HG03060 (cell line): ENCODE measurements around the gene AP3S1.
"Not testable (repeated sequence)": the region's sequence is repeated elsewhere in the genome, so short reads cannot be mapped to it uniquely, and the experiment has no call there.

Experiments used
- ATAC-seq: cut with Tn5 transposase; IDR thresholded peaks from one replicate; pipeline ENCODE4 v1.9.1; 2021; ENCODE audit warnings: low read depth, moderate number of reproducible peaks; ENCODE audit not compliant: unreplicated experiment

AP3S1 gene

DNA sequence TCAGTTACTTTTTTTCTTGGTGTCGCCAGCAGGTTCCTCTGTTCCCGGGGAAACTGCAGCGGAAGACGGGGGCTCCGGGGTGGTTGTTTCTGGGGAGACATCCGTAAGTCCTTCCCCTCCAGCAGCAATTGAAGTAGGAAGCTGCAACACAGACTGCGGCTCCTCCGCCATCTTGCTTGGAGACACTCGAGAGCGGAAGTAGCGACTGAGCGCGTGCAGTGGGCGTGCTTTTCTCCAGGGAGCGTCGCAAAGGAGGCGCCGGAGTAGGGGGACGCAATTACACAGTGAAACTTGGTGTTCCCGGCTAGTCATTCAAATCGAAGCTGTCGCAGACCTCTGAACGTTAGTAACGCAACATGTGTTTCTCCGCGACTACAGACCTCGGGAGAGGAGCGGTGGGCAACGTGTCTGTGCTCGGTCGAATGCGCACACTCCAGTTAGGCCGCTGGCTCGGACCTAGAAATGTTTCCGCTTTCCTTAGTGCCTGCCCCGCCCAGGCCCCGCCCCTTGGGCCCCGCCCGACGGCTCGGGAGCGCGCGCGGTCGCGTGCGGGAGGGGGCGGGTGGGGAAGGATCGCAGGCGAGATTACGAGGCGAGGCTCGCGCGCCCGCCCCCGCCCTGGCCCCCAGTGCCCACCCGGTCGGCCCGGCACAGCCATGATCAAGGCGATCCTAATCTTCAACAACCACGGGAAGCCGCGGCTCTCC lies at the start of gene AP3S1, which contains the start of gene ATG12:
Gene AP3S1, plus strand, starts transcription at position 554 of the 707 bp plus-strand sequence. Its CDS starts 103 bp downstream, at position 657.
Gene ATG12, minus strand, starts transcription at position 184 of the 707 bp plus-strand sequence. Its CDS starts 13 bp downstream, at position 171.
- ATAC-seq: peak; percentile 64

DNA sequence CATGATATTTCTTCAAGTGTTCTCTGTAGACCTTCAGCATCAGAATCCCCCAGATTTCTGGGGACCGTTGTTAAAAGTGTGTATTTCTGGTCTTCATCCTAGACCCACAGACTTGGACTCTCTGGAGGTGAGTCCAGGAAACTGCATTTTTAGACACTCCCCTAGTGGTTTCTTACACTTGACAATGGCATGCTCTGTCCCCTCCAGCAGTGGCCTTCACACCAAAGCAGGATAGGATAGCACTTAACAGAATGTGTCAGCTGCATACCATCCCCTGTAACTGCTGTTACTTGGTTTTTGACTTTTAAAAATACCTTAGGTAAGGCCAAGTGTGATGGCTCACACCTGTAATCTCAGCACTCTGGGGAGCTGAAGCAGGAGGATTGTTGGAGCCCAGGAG lies 46.0 kb upstream of the AP3S1 start:
- ATAC-seq: no peak

DNA sequence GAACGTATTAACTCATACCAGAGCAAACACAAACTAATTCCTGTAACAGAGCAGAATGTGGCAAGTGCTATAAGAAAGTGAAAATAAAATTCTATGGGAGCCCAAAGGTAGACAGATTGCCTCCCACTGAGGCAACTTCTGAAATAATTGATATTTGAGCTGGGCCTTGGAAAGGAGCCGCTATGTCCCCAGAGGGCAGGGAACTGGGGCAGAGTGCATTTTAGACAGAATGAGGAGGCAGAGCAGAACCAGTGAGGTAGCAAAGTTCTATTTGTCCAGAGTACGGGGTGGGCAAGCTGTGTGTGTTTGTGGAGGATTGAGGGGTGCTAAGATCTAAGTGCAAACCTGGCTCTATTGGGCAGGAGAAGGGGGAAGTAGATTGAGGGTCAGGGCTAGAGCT lies 45.1 kb upstream of the AP3S1 start:
- no peak for ATAC-seq

DNA sequence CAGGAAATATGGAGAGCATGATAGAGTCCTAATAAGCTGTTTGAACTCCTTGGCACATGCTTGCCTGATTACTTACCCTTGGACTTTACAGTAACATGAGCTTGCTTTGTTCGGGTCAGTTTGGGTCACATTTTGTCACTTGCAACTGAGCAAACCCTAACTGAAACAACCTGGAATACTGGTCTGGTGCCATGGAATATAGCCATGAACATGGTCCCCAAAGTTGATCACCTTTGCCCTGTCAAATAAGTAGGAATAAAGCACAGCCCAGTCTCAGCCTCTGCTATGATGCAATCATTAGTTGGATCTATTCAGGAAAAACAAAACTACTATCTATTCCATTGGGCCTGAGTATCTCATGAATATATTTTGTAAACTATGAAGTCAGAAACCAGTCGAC lies 43.5 kb upstream of the AP3S1 start:
- ATAC-seq: no peak

DNA sequence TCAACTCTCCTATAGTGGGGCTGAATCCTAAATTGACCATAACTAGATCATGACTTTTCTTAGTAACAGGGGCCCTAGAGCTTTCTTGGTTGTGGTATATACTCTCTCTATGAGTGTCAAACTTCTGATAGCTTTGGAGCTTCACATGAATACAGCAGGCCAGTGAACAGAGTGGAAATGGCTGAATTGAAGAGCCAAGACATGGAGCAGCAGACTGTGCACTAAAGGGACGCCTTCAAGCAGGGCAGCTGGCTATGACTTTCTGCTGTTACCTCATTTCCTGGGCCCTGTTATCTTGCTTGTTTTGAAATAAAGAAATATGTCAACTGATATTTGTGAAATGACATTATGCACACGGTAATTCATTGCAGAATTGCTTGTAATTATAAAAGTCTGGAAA lies 41.6 kb upstream of the AP3S1 start:
- no peak for ATAC-seq

DNA sequence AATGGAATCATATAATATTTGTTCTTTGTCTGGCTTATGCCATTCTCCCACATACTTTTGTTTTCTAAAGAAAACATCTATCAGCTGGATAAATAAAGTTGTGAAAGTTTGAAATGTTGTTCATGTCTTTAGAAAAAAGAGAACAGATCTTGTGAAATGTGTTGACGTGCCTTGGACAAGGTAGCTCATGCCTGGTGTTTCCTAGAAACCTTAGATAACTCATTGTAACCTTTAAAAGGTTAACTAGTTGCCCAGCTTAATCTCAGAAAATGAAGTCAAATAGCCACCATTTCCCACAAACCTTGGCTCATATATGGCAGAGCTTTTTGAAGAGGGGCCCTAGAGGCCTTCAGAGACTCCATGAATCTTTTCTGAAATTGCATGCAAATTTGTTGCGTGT lies 40.6 kb upstream of the AP3S1 start:
- ATAC-seq: no peak

DNA sequence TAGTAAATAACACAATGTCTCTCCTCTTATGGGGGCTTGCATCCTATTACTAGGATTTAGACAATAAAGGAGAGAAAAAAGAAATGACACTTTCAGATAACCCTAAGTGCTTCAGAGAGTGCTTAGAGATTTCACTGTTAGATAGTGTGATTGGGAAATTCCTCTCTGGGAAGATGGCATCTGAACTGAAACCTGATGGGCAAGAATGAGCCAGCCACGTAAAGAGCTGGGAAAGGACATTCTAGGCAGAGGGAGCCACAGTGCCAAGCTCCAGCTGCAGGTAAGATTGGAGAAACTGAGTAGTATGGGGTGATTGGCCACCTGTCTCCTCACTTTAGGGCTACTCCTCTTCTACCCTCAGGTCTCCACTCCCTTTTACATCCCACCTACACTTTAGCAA lies 39.8 kb upstream of the AP3S1 start:
- no peak for ATAC-seq

DNA sequence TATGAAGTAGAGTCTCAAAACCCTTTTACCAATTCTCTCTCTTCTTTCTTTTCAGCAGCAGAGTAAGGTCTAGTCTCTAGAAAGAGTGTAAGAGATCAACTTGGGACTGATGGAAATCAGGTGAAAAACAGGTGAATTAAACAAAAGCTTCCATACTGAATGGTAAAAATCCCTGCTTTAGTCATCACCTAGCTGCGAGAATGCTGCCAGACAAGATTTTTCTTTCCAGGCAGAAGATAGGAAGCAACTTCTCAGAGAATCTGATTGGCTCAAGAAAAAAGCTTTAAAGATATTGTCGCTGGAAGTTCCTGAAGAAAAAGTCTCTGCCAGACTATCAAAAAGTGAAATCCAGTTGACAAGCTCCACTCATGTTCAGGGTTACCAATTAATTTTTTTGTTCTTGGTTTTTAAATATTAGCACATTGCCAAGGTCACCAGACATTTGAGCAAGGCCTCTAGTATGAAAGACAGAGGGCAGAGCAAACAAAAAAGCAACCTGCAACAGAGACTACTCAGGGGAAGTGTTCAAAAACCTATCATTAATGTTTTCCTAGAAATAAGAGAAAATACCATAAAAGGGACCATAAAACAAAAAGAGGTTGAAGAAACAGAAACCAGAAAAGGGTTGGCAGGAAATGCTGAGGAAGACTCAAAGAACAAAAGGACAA lies 34.6 kb upstream of the AP3S1 start:
- ATAC-seq: no peak

DNA sequence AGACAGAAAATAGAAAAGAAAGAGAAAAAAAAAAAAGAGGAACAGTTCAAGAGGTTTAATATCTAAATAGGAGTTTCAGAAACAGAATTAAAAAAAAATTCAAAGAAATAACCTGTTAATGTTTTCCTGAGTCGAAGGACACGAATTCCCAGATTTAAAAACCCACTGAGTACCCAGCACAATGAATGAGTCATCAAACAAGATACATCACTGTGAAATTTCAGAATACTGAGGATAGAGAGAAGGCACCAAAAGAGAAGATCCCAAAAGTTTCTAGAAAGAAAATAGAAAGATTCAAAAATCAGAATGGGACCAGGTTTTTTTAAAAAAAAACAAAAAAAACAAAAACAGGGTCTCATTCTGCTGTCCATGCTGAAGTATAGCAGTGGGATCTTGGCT lies 34.1 kb upstream of the AP3S1 start:
- no peak for ATAC-seq

DNA sequence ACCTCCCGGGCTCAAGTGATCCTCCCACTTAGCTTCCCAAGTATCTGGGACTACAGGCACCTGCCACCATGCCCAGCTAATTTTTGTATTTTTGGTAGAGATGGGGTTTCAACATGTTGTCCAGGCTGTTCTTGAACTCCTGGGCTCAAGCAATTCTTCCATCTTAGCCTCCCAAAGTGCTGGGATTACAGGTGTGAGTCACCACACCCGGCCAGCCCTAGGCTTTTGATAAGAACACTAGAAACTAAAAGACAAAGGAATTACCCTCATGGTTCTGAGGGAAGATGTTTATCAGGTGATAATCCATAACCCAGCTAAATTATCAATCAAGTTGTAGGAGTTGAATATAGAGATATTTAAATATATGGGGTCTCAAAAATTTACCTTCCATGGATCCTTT lies 33.7 kb upstream of the AP3S1 start:
- ATAC-seq: not testable (repeated sequence)

DNA sequence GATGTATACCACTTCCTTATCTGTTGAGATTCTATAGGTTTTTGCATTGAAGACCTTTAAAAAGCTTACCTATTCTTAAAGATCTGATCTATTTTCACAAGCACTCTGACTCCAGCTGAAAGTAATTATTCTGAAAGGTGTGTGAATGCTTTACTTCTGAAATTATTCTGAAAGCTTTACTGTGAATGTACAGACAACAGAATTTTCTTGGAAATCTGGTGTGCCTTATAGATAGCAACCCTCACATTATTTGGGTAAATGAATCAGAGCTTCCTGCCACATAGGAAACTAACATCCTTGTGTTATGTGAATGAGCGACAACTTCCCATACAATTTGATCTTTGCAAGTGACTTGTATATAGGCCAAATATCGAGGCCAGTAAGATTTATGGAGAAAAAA lies 31.8 kb upstream of the AP3S1 start:
- no peak for ATAC-seq

DNA sequence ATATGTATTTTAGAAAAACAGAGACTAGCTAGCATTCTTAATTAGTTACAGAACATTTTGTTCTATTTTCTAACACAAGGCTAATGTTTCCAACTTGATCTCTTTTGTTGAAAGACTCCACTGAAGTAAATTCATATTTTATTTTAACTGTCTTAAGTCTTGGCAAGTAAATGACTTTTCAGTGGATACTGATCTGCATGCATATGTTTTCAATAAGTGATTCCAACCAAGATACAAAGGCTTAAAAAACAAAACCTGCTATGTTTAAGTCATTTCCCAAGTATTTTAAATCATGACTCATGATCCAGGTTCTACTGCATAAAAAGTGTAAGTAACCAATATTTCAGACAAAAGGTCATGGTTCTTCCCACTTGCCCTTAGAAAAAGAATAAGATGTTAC lies 31.0 kb upstream of the AP3S1 start:
- ATAC-seq: no peak

DNA sequence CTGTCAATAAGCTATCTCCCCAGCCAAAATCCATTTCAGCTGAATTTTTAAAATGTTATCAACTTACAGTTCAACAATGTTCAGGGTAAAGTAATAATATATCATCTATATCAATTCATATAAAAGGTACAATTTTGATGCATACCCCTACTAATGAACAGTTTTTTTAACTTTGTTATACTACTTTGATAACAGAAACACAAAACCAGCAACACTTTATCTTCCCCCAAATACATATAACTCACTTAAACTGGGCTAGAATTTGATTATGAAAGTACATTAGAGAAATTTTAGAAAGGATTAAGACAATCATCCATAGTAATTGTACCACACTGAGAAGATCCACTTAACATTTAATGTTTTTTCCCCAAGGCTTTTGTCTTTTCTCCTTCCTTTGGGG lies 30.3 kb upstream of the AP3S1 start:
- ATAC-seq: no peak

DNA sequence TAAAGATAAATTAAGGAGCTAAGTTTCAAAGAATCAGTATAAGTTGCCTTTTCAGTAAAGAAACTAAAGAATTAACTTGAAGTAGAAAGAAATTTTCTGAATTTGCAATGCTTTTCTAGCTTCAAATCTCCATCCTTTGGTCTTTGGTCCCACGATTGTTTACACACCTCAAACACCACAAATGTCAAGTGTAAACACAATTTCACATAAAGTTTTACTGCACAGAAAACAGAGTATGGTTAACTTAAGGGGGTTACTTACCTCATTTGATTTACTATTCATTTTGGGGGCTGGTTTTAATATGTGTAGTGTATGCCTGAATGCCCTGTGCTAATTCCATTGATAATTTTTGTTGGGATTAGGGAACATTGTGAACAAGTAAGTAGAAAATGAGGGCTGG lies 29.4 kb upstream of the AP3S1 start:
- no peak for ATAC-seq

DNA sequence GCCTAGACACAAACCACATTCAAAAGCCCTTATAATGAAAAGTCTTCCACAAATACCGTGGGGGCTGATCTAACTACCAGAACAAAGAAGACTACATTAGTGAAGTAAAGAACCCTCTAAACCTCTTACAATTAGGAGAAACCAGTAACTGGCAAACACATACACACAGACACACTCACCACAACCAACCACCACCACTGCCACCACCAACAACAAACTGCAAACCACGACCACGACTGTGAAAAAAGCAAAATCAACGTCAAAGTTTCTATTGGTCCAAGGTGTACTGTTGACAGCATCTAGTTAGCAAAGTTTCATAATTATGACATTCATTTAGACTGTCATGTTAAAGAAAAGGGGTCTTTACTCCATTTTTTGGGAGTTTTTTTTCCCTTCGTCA lies 28.0 kb upstream of the AP3S1 start:
- ATAC-seq: no peak

DNA sequence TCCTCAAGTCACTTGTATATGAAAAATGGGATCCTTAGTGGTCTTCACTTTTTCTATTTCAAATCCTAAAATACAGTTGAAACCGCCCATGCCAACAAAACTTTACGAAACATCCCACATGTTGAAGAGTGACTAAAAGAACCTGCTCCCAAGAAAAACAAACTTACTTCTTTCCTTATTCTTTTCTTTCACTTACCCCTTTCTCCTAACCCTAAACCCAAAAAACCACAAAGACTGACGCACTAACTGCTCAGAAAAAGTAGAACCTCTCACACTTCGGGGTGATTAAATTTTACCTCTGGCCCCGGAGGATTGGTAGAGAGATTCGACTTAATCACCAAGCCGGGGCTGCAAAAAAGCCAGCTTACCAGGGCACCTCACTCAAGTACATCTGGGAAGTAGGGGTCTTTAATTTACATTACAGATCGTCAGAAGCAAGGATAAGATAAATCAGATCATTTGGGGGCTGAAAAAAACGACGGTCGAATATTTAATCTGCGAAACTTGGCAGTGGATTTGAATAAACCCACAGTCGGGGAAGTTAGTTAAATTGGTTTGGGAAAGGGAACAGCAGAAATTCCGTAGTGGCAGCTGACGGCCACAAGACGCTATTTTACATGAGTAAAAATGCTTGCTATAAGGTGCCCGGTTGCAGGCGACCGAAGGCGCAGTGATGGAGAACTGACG lies 26.6 kb upstream of the AP3S1 start:
- no peak for ATAC-seq

DNA sequence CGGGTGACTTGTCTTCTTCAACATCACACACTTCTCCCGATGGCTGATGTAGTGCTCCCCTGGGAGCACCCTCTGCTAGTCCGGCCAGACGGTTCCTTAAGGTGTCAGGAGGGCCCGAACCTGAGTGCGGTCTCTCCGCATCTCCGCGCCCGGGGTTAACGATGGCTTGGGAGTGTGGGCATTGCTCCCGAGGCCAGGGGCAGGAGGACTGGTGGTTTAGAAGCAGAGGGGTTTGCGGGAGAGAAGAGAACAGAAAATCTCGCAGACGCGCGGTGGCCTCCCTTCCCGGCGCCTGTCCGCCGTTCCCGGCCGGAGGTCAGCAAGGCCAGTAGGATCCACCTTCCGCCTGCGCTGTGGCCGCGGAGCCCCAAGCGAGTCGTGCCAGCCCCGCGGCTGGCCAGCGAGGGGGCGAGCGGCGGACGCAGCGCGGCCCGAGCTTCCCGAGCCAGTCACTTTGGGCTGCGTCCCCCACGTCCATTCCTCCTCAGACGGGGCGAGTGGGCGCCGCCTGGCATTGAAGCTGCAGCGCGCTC lies 26.0 kb upstream of the AP3S1 start:
- ATAC-seq: no peak

DNA sequence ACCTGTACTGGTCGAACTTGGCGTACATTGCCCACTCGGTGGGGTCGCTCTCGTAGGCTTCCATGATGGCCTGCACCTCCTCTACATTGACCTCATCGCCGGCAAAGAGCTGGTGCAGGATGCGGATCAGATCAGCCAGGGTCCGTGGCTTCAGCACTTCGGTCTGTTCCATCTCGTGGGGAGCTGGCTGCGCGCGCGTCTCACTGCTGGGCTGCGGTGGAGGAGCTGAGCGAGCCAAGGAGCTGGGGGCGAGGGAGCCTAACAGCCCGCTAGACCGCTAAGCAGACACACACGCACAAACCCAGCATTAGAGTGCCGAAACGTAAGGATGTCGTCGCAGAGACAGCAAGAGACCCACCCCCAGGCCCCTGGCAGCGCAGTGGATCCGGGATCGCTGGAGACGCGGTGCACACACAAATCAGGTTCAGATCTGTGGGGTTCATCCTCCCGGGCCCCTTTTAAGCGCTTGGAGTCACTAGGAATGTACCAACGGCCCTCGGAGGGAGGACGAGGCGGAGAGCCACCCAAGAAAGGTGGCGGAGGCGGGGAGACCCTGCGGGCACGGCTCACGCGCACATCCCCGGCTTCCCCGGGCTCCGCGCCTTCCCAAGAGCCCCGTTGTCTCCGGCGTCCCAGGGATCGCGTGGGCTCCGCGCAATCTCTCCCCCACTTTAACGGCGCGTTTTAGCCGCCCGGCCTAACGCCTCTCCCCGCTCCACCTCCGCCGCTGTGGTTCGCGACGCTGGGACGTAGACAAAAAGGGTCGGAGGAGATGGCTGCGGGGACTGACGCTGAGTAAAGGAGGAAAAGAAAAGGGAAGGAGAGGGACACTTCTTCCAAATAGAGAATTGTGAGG lies 25.3 kb upstream of the AP3S1 start, which contains the start of gene CDO1:
Gene CDO1, minus strand, starts transcription at position 434 of the 856 bp plus-strand sequence. Its CDS starts 262 bp downstream, at position 172.
- ATAC-seq: no peak

DNA sequence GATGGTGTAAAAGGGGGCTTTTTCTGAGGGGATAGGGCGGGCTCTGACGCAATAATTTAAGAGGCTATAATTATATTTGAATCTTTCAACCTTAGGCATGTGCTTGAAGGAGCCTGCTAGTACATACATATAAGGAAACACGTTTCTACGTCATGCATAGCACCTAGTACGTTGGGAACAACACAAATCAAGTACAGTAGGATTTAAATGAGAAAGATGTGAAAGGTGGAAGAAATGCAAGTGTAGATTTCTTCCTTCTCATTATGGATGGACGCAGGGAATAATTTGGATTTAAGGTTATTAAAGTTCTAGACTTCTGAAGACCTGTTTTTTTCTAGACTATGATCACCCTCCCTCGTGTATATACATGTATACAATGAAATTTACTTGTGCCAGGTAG lies 24.3 kb upstream of the AP3S1 start:
- ATAC-seq: no peak

DNA sequence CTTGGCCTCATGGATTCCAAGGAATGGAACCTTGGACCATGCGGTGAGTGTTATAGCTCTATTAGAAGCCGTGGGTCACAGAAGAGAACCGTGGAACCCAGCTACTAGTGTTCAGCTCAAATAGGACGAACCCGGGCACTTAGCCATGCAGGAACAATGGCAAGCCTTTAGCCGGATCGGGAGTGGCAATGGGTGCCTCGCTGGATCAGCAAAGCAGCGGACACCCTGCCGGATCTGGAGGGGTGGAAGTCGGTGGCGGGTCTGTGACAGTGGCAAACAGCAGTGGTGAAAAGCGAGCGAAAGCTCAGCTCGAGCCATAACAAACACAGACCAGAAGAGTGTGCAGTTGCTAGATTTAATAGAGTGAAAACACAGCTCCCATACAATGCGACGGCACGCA lies 22.9 kb upstream of the AP3S1 start:
- ATAC-seq: no peak
